Mucosa of gallbladder (tissue), 1 donor: ENCODE results near the gene GAB1. TPM values are rescaled to one million over a fixed set of nuclear protein-coding genes. Genes with fewer than 3 reads are reported as not detected.

Source experiments
- DNase-seq: peaks from one replicate; pipeline ENCODE4 v3.0.0-alpha.2; 2020; ENCODE audit warnings: low spot score
- total RNA-seq: library from RNA; stranded (reverse); gene quantifications from one replicate; pipeline ENCODE4 v1.2.1, GENCODE V29; 2021
- donor health status: DM: no; HTN: no; CAD: no.

Gene GAB1
- 47.9 TPM for total RNA-seq

DNA sequence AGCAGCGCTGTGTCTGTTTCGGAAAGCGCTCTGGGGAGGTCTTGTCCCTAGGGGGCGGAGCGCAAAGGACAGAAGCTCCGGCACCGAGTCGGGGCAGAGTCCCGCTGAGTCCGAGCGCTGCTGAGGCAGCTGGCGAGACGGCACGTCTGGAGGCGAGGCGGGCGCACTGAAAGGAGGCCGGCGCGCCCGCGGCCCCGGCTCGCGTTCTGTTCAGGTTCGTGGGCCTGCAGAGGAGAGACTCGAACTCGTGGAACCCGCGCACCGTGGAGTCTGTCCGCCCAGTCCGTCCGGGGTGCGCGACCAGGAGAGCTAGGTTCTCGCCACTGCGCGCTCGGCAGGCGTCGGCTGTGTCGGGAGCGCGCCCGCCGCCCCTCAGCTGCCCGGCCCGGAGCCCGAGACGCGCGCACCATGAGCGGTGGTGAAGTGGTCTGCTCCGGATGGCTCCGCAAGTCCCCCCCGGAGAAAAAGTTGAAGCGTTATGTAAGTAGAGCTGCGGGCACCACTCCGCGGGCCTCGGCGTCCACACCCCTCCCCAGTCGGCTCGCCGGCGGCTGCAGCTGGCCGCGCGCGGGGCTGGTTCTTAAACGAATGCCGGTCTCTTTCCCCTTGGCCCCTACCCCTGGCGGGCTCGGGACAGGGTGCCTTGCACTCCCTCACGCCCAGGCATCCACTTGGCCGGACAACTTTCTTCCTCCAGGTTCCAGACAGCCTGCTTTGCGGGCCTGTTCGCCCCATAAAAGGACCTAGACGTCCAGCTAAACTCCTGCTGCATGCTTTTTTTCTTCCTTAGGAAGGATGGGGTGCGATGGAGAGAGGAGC, at the start of gene GAB1:
GAB1 (plus strand) TSS at position 96 of the 819 bp plus-strand sequence; CDS start at position 409, 313 bp downstream.
- DNase-seq = peak; percentile 82

GRCh38 chr4:143287572-143287923, 49.1 kb upstream of the GAB1 start:
- no peak for DNase-seq

- DNase-seq = no peak
Observed at GRCh38 chr4:143288171-143288570, 48.5 kb upstream of the GAB1 start.

GRCh38 chr4:143289370-143289769, 47.3 kb upstream of the GAB1 start:
- no peak for DNase-seq

- no peak for DNase-seq
Observed at GRCh38 chr4:143291314-143291713, 45.4 kb upstream of the GAB1 start.

DNA sequence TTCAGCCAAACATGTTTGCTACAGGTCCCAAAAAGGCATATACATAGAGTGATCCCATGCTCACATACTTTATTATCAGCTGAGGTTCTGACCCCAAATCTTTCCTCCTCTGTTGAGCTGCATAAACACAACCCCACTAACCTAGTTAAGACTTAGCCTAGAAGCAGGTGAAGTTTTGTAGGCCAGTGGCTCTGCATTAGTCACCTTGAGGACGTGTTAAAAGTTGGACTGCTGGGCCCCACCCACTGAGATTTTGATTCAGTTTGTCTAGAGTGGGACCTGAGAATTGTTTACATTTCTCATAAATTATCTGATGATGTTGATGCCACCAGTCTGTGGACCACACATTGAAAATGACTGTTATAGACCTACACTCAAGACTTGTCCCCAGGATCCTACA, 43.8 kb upstream of the GAB1 start:
- no peak for DNase-seq

DNA sequence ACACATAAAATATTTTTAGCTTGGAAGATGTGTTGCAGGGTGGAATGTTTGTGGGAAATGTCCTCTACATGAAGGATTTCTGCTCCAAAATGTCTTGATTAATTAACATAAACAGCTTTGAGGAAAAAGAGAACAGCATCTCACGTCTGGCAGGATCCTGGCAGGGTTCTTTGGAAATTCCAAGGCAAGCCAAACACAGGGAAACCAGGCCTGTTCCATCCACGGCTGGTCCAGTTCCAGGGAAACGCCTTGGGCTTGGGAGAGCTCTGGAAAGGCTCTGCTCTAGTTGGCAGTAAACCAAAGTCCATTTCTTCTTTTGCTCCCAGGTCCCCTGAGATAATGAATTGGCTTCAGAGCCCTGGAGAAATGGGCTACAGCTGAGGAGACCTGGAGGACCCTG, 42.4 kb upstream of the GAB1 start:
- DNase-seq = peak; percentile 78

DNA sequence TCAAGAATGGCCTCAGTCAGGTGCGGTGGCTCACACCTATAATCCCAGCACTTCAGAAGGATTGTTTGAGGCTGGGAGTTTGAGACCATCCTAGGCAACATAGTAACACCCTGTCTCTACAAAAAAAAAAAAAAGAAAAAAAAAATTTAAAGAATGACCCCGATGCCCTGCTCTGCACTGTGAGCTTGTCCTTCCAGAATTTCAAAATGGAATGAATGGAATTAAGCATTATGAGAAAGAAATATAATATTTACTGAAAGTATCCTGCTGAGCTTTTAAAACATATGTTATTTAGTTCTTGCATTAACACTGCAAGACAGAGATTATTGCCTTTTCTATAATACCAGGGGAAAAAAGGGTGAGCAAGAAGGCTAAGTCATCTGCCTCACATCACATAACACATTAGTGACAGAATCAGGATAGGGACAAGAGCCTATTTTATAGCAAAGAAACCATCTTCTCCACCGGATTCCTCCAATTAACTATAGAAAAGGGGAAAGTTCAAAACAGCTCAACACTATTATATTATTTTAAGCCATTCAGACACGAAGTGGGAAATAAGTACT, 41.9 kb upstream of the GAB1 start:
- DNase-seq = no peak

DNA sequence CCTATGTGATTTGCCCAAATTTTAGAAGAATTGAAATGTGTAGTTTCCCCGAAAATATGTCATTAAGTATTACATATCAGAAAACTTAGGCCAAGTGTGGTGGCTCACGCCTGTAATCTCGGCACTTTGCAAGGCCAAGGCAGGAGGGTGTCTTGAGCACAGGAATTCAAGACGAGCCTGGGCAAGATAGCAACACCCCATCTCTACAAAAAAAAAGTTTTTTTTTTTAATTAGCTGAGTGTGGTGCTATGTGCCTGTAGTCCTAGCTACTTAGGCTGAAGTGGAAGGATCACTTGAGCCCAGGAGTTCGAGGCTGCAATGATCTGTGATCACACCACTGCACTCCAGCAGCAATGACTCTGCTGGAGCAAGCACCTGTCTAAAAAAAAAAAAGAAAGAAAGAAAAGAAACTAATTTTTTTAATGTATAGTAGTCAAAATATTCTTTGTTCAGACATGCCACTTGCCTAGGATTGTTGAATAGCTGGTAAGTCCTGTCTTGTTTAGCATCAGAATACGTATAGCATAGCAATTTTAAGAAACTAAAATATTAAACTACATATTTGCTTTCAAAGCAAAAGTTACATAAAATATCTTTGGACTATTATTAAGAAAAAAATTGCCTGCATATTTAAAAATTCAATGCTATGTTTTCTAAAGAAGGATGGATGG, 40.1 kb upstream of the GAB1 start:
- no peak for DNase-seq

DNA sequence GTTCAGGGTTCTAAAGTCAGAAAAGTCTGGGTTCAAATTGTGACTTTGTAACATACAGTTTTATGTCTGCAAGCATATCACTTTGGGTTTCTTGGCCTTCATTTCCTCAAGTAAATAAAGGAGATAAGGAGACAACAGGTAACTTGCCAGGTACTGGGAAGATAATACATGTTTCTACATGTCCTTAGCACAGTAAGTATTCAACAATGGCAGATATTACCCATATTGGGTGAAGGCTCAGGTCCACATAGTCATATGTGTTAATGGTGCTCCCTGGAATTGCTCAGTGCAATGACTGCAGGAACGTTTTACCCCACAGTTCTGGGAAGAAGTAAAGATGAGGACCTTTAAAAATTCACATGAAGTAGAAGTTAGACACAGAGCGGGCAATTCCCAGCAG, 35.8 kb upstream of the GAB1 start:
- DNase-seq = no peak

GRCh38 chr4:143302536-143302935, 34.1 kb upstream of the GAB1 start:
- DNase-seq = no peak

DNA sequence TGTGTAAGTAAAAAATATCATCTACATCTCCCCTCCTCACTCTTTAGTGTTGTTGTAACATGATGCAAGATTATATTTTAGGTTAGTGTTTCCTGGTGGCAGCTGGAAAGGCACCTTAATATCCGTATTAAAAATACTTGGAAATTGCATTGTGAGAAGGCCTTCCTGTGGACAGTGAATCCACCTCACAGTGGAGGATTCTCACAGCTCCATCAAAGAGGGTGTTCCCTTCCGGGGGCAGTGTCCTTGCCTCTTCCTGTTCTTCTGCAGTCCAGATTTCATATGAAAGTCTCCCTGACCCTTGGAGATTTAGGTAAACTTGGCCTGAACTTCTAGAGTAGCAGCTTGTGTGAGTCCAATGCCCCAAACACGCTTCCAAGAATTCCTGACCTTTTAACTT, 29.9 kb upstream of the GAB1 start:
- no peak for DNase-seq

- DNase-seq = no peak
Observed at GRCh38 chr4:143307531-143307930, 29.1 kb upstream of the GAB1 start.

- DNase-seq = no peak
Observed at GRCh38 chr4:143308377-143308776, 28.3 kb upstream of the GAB1 start.

- no peak for DNase-seq
Observed at GRCh38 chr4:143311924-143312323, 24.8 kb upstream of the GAB1 start.

DNA sequence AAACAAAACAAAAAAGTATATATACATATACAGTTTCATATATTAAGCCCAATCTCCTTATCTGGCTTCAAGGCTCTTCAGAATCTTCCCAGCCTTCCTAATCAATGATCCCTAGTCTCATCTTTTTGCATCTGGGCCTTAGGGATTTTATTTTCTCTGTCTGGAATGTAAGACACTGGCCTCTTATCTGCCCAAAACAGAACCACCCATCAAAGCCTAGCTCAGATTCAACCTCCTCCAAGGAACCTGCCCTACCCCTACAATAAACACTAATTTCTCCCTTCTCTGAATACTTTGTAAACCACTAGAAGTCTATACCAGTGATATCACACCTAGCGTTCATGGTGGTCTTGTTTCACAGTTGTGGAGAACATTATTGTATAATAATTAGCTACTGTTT, 23.2 kb upstream of the GAB1 start:
- no peak for DNase-seq

GRCh38 chr4:143313996-143314395, 22.7 kb upstream of the GAB1 start:
- DNase-seq = no peak

DNA sequence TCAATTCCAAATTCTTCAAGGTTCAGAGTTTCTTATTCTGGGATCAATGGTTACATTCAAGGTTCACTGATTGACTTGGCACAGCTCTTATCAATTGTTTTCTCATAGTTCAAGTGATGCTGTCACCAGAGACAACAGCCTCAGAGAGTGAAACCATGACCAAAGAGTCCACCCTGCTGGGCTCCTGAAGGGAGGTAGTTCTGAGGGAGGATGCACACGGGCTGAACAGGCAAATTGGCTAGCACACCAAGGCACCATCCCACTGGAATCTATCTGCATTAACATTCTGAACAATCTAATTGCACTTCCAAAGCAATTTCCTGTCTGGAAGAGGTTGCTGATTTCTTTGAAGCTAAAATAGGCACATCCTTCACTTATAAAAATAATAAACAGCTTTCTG, 16.6 kb upstream of the GAB1 start:
- DNase-seq = no peak

DNA sequence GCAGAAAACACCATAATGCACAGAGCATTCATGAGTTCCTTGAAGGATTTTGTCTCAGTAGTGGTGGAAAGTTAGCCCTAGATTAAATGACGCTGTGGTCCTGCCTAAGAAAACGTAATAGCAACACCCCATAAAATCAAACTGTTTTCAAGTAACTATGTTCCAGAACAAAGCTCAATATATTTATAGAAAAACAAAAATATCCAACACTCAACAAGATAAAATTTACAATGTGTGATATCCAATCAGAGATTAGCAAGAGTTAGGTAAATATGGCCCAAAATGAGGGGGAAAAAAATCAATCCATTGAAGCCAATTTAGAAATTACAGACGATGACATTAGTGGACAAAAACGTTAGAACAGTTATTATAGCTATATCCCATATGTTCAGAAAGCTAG, 9.9 kb upstream of the GAB1 start:
- DNase-seq = no peak

DNA sequence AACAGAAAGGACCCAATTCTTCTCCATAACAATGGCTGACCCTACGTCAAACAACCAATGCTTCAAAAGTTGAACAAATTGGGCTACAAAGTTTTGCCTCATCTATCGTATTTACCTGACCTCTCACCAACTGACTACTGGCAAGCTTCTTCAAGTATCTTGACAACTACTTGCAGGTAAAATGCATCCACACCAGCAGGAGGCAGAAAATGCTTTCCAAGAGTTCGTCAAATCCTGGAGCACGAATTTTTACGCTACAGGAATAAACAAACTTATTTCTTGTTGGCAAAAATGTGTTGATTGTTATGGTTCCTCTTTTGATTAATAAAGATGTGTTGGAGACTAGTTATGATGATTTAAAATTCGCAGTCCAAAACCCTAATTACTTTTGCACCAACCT, 6.7 kb upstream of the GAB1 start:
- no peak for DNase-seq

- peak; percentile 86 for DNase-seq
Observed at GRCh38 chr4:143335979-143336780, 496 bp upstream of the GAB1 start.

DNA sequence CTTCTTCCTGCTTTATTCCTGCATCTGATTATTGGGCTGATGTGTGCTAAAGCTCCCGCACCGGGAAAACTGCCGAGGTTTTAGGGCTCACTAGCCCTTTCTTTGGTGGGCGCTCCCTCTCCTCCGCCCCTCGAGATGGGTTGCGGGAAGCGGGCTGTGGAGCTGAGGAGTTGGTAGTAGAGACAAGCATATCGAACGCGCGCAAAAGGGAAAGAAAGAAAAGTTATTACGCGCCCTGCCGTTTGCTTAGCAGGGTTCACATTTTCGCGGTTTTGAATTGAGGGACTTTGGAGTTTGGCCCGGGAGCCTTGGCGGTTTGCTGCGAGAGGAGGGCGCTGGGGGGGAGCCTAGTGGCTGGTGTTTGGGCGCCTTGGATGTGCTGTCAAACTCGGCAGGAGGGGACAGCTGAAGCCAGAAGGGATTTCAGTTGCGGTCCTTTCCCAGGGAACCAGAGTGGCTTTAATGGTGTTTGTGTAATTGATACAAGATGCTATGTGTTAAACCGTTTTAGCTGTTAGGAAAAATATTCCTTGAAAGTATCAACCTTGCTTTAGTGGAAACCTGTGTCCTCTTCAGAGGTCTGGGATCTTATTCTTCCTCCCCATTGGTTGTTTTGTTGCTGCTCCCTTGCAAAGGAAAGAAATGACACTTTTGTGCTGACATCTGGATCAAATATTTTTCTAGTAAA, 1.1 kb downstream of the GAB1 start:
- DNase-seq = peak; percentile 46
